K562 (cell line): Measurements from ENCODE around the gene AGO3. TPM values are rescaled to one million over a fixed set of nuclear protein-coding genes. Genes with fewer than 3 reads are reported as not detected.

Experiments
- ELF2 ChIP-seq: fragments of 250-450 bp; sonication (Bioruptor Pico); IDR thresholded peaks from 2 replicates; pipeline ENCODE4 v1.5.0; 2021; ENCODE audit warnings: mild to moderate bottlenecking
- KDM1A ChIP-seq, 2 experiments: fragments of 450-650 bp; IDR thresholded peaks; 2 replicates each; pipeline ENCODE4 v1.6.1; 2016; ENCODE audit warnings: mild to moderate bottlenecking in 2 of 2
- MAX ChIP-seq: sonication (generic); formaldehyde crosslinking; IDR thresholded peaks from 2 replicates; pipeline ENCODE4 v1.9.0; 2022; ENCODE audit warnings: mild to moderate bottlenecking, missing genetic modification reagents
- MAZ ChIP-seq, 2 experiments: fragments of 450-650 bp in 1 of 2; sonication (generic) in 1 of 2; formaldehyde crosslinking; IDR thresholded peaks in 1 of 2; conservative IDR thresholded peaks in 1 of 2; 2 replicates each; pipeline versions ENCODE4 v1.4.0 to v1.5.0; 2020; ENCODE audit warnings: mild to moderate bottlenecking in 1 of 2, missing genetic modification reagents in 1 of 2
- MIER1 ChIP-seq: fragments of 450-650 bp; IDR thresholded peaks from 2 replicates; pipeline ENCODE4 v1.6.1; 2016; ENCODE audit warnings: antibody characterized with exemption, mild to moderate bottlenecking, low read depth
- MYNN ChIP-seq, 2 experiments: sonication (generic); formaldehyde crosslinking in 1 of 2; IDR thresholded peaks; 2 replicates each; pipeline versions ENCODE4 v1.5.0 to v1.6.1; 2016 to 2020; ENCODE audit warnings: antibody characterized with exemption in 1 of 2, missing genetic modification reagents in 1 of 2
- NCOR1 ChIP-seq: fragments of 450-650 bp; IDR thresholded peaks from 2 replicates; pipeline ENCODE4 v1.6.1; 2016; ENCODE audit warnings: mild to moderate bottlenecking, moderate library complexity
- PML ChIP-seq: IDR thresholded peaks from 2 replicates; pipeline ENCODE4 v1.6.1; 2012; ENCODE audit warnings: low read length, inconsistent platforms
- PRDM10 ChIP-seq: fragments of 450-650 bp; IDR thresholded peaks from 2 replicates; pipeline ENCODE4 v1.6.1; 2018; ENCODE audit not compliant: partially characterized antibody
- SPI1 ChIP-seq: IDR thresholded peaks from 2 replicates; pipeline ENCODE4 v1.6.1; 2011; ENCODE audit warnings: low read depth, low read length, control low read depth, borderline replicate concordance
- TBL1XR1 ChIP-seq, 2 experiments: IDR thresholded peaks; 2 replicates each; pipeline ENCODE4 v1.6.1; 2012; ENCODE audit warnings: improper control_type of control experiment in 2 of 2, low read length in 2 of 2, mild to moderate bottlenecking in 1 of 2
- TFAP4 ChIP-seq: sonication (generic); formaldehyde crosslinking; IDR thresholded peaks from 2 replicates; pipeline ENCODE4 v1.8.0; 2022; ENCODE audit warnings: missing genetic modification reagents, mild to moderate bottlenecking, moderate library complexity, borderline replicate concordance
- VEZF1 ChIP-seq: fragments of 200-800 bp; sonication (Bioruptor generic); IDR thresholded peaks from 2 replicates; pipeline ENCODE4 v1.6.1; 2017; ENCODE audit warnings: missing genetic modification characterization, missing compliant biosample characterization
- YY1 ChIP-seq, 3 experiments: IDR thresholded peaks; 2 replicates each; pipeline ENCODE4 v1.6.1; 2011; ENCODE audit warnings: low read length in 2 of 3, mild to moderate bottlenecking in 2 of 3, moderate library complexity in 2 of 3, borderline replicate concordance in 1 of 3, control low read depth in 1 of 3, low read depth in 1 of 3; ENCODE audit not compliant: insufficient read depth in 3 of 3, insufficient replicate concordance in 2 of 3, control insufficient read depth in 1 of 3, insufficient read length in 1 of 3; ENCODE audit errors: extremely low read depth in 1 of 3
- ZBTB7A ChIP-seq: IDR thresholded peaks from 2 replicates; pipeline ENCODE4 v1.6.1; 2011; ENCODE audit warnings: low read depth, mild to moderate bottlenecking, low read length, moderate library complexity, borderline replicate concordance; ENCODE audit not compliant: control insufficient read depth
- polyA plus RNA-seq, 8 experiments: library from polyadenylated mRNA; depleted of rRNA in 4 of 8; stranded (reverse) in 5 of 8; unstranded in 3 of 8; fragments of >200 nt; fragmentation: Nextera tagmentation in 2 of 8; fragmentation: Illumina TruSeq in 1 of 8; extraction: Ambion mirVana in 2 of 8; extraction: Trizol in 1 of 8; gene quantifications; 2 replicates each; pipeline versions ENCODE4 v1.2.1 to v1.2.3, GENCODE V29; 2011 to 2014; ENCODE audit warnings: inconsistent platforms in 1 of 8, missing spikeins in 1 of 8
- total RNA-seq, 7 experiments: library from RNA; depleted of rRNA in 6 of 7; stranded (reverse); fragments of >200 nt in 6 of 7; fragmentation: Illumina TruSeq in 2 of 7; extraction: Trizol in 2 of 7; gene quantifications; 2 replicates each; pipeline versions ENCODE4 v1.2.1 to v1.2.3, GENCODE V29; 2011 to 2021; ENCODE audit warnings: low replicate concordance in 1 of 7
- TF ChIP-seq, protein P1 (sequence below): IDR thresholded peaks from 2 replicates; pipeline ENCODE4 v1.6.1; 2012; ENCODE audit warnings: low read depth, low read length, improper control_type of control experiment, borderline replicate concordance

The AGO3 gene
- total and polyA plus RNA-seq, 9 of the 15 experiments (the other 6 are each of a cell fraction or from before 2014, with no cell fraction given) = 4.5 to 41.5 (median 22.7) TPM

DNA sequence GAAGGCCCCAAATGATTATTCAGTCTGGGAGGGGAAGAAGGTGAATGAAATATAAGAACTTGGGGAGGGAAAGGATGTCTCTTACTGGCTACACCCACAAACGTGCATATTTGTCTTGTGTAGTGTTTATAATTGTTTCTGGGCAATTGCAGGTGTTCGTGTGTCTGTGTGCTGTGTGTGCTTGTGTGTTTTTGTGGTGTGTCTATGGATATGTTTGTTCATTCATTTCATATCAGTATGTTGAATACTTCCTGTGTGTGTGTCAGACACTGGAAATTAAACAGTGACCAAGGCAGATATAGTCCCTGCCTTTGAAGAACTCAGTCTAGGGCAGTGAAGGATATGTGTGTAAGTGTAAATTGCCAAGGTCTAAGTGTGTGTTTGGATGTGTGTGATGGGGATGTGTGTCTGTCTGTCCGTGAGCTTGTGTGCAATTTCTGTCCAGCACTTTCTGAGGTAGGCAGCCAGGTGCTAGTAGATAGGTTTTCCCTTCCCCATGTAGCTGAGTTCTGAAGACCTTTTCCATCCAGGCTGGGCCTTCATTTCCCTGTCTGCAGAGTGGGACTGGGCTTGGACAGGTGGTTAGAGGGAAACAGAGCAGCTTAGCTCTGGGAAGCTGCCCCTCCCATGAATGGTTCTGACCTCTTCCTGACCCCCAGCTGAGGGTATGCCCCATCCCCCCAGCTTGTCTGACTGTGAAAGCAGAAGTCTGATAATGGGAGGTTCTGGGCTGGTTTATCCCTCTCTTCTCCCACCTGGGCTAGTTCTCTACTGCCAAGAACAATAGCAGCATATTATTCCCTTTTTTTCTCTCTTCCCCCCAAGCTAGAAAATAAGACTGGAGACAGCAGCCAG, 44.1 kb upstream of the AGO3 start (continued):
- TF ChIP-seq, protein P1, sequence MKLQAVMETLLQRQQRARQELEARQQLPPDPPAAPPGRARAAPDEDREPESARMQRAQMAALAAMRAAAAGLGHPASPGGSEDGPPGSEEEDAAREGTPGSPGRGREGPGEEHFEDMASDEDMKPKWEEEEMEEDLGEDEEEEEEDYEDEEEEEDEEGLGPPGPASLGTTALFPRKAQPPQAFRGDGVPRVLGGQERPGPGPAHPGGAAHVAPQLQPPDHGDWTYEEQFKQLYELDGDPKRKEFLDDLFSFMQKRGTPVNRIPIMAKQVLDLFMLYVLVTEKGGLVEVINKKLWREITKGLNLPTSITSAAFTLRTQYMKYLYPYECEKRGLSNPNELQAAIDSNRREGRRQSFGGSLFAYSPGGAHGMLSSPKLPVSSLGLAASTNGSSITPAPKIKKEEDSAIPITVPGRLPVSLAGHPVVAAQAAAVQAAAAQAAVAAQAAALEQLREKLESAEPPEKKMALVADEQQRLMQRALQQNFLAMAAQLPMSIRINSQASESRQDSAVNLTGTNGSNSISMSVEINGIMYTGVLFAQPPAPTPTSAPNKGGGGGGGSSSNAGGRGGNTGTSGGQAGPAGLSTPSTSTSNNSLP = 0 out of 2 replicates have a peak, but pooled peaks have one; percentile 24
- TF ChIP-seq ZBTB7A (peak; percentile 86; the same call in 1 of the 2 replicates), YY1 (IDR thresholded peaks at IDR 0.05; ENCODE audit: borderline replicate concordance in 1 of 3, control insufficient read depth in 1 of 3, extremely low read depth in 1 of 3, insufficient read depth in 3 of 3, insufficient read length in 1 of 3, insufficient replicate concordance in 2 of 3, low read depth in 1 of 3, low read length in 2 of 3) (peak in 1 of 3 experiments; percentile 18), KDM1A (IDR thresholded peaks at IDR 0.05) (peak; percentile 34 to 61; a peak in 3 of 4 replicates), MAX (0 out of 2 replicates have a peak, but pooled peaks have one; percentile 28), VEZF1 (peak; percentile 68), MYNN (IDR thresholded peaks at IDR 0.05) (0 out of 2 replicates have a peak, but pooled peaks have one; percentile 39), MYNN (CRISPR knock-in tag; IDR thresholded peaks at IDR 0.05) (no peak), PRDM10 (peak; percentile 47), ELF2 (CRISPR knock-in tag) (no peak), TFAP4 (peak; percentile 70), NCOR1 (peak; percentile 79), TBL1XR1 (IDR thresholded peaks at IDR 0.05; ENCODE audit: low read length in 2 of 2) (peak; percentile 67 to 87), PML (no peak), MIER1 (peak; percentile 41; the same call in 1 of the 2 replicates), SPI1 (peak; percentile 95), MAZ (CRISPR knock-in tag; conservative IDR thresholded peaks at IDR 0.05 in 1 of 2, IDR thresholded peaks at IDR 0.05 in 1 of 2) (peak in 1 of 2 experiments; percentile 88; a peak in 2 of 4 replicates)
